IPS-NIHi11 (cell line): ENCODE measurements around the gene GOLGA6L2.
"Not testable (repeated sequence)": the region's sequence is repeated elsewhere in the genome, so short reads cannot be mapped to it uniquely, and the experiment has no call there.

ENCODE experiments used
- DNase-seq: peaks from one replicate; pipeline ENCODE4 v3.0.0; 2012; ENCODE audit warnings: mixed read lengths, low spot score

Gene GOLGA6L2

DNA sequence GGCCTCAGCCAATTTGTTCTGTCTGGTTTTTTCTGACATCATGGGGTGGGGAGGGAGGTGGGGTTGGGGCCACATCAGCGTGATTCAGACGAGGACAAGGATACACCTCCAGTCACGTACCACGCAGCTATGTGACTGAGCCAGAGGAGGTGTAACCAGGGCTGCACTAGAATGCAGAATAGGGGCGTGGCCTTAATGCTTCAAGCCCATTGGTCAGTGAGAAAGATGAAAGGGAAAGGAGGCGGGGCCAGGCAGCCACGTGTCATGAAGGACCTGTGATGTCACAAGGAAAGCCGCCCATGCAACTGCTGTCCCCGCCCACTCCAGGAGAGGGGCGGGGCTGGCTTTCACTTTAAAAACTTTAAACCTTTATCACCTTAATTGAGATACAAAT lies at the start of gene GOLGA6L2:
GOLGA6L2 (minus strand) TSS at position 137 of the 394 bp plus-strand sequence; CDS start at position 75, 62 bp downstream.
- DNase-seq = no peak

DNA sequence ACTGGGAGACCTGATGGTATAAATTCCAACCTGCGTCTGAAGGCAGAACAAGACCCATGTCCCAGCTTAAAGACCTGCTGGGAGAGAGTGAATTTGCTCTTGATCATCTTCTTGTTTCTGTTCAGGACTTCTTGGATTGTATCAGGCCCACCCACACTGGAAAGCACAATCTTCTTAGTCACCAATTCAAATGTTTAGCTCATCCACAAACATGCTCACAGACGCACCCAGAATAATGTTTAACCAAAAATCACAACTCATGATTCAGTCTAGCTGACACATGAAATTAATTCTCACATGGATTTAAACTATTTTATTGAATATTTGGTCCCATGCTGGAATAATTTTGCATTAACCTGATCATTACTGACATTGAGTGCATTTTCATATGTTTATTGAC lies 37.8 kb upstream of the GOLGA6L2 start:
- DNase-seq = no peak

GRCh38 chr15:23483821-23484299 lies 36.8 kb upstream of the GOLGA6L2 start:
- DNase-seq = no peak

DNA sequence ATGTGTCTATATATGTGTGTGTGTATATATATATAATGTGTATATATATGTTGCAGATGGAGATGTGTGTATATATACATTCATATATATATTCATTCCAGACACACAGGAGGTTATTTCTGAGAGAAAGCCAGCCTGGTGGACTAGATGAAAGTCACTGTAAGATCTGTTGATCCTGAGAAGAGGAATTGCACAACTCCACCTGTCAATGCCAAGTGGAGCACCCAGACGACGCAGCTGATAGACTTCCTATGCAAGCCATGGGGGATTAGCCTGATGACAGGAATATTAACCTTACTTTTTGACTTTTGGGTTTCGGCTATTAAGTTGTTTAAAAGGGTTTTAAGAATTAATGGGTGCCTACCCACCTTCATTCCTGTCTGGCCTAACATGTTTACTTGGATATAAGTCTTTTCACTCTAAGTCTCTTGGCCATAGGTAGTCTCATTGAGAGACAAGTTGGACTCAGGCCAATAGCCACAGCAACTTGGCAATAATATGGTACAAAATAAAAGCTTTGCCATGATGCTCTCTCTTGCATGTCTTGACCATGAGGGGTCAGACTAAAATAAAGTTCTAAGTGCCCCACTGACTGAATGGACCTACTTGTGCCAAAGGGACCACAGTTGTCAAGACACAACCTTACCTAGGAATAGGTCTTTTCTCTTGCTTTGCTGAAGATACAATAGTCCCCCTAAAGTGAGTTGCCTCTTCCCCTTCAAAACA lies 35.9 kb upstream of the GOLGA6L2 start:
- DNase-seq = no peak

DNA sequence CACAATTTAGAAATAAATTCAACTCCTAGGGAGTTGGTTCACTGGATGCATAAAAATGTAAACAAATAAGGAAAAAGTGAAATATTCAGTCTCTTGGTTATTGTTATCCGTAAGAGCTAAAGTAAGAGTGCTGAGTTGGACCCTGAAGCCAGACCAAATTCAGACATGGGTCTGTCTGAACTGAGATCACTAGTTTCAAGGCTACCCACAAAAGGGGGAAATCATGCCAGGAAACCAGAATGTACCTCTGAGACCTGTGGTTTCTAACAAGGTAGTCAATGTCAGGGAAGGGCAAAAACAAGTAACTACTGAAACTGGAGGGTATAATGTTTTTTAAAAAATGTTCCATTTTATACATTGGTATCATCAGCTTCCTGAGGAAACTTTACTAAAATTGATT lies 35.2 kb upstream of the GOLGA6L2 start:
- no peak for DNase-seq

- no peak for DNase-seq
Measured at GRCh38 chr15:23477920-23478319, 30.9 kb upstream of the GOLGA6L2 start.

DNA sequence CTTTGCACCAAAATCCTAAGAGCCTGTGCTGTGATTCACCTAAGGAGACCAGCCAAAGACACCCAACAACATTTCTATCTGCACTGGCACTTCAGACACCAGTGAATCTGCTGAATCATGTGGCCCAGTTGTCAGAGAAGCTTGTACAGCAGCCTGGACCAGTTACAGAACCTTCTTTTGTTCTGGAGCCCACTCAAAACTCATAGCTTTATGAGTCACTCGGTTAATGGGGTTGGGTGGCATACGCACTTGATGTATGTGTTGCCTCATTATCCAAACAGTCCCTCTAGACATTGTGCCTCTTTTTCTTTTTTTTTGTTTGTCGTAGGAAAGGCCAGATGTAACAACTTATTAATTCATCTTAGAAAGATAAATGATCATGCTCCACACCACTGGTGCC lies 25.6 kb upstream of the GOLGA6L2 start:
- DNase-seq = no peak

DNA sequence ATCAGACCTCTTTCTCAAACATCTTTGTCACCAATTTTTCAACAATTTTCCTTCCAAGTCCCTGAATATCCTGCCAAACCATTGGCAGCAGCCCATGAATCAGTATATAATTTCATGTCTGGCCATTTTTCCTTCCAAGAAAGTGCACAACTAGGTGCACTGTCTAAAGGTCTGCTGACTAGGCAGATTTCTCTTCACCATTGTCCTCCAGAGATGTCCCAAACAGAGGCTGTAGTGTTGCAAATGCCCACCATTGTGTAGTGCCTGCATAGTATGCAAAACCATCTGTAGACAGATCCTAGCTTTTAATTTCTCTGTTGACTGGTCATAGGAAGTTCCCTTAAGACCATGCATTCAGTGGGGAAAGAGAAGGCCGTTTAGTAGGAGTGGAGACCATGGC lies 25.0 kb upstream of the GOLGA6L2 start:
- no peak for DNase-seq

DNA sequence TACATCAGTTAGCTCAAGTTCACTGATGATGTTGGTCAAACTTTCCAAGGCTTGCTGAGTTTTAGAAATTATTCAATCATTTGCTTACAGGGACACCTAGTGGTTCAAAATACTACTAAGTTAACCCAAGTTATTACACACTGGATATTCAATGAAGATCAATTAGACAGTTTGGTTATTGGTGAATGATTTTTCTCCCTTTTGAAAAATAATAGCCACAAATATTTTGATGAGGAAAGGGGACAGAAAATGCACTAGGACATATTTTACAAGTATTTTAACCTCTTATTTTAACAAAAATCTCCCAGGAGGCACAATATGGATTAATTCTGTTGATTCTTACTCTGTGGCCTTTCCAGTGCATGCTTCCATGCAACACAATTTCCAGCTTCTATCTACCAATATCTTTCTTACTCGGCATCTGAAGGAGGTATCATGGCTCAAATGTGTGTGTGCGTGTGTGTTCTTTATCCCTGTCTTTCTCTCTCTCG lies 20.1 kb upstream of the GOLGA6L2 start:
- peak; percentile 7 for DNase-seq

GRCh38 chr15:23457890-23458289 lies 10.8 kb upstream of the GOLGA6L2 start:
- no peak for DNase-seq

DNA sequence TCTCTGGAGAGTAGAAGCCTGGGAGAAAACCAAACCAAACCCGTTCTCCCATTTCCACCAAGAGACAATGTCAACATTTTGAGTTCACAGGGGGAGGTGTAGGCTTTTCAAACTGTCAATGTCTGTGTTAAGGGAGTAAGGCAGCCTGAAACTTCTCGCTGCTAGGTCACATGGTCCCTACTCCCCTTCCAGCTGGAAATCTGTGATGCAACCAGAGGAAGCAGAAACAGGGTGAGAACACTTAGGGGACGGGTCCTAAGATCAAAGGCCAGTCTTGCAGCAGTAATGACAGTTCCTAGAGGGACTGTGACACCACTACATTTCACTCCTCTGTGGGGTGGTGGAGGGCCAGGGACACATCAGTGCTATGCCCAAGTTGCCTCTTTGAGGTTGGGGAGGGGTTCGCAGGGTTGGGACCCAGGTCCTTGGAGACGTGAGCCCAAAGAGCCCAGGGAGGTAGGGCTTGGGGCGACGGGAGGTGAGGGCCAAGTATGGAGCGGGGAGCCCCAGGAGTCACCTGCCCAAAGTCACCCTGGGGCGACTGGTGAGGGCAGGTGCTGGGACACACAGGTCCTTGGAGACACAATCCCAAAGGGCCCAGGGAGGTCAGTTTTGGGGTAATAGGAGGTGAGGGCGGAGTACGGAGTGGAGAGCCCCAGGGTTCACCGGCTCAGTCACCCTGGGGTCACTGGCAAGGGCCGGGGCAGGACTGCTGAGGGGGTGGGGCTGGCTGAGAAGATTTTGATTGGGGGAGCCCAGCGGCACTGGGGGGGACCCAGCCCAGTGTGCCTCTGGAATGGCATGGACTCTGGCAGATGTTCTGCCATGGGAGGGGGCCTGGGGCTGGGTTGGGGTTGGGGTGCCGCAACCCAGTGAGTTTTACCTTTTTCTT lies 582 bp downstream of the GOLGA6L2 start:
- no peak for DNase-seq

DNA sequence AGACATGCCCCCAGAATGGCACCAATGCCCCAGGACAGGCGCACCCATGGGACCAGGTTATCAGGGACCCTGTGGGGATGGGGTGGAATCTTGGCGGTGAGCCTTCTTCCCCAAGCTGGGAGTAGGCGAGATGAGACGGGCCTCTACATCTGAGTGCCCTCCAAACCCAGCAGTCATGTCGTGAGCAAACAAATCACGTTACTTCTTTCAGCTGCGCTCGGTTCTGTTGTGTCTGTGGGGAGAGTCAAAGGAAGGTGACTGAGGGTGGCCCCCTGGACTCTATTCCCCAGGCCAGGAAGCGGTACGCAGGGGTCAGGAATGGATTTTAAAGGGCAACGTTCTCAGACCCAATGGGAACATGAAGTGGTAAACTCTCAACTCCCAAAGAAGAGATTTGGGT lies 2.8 kb downstream of the GOLGA6L2 start:
- DNase-seq = no peak

DNA sequence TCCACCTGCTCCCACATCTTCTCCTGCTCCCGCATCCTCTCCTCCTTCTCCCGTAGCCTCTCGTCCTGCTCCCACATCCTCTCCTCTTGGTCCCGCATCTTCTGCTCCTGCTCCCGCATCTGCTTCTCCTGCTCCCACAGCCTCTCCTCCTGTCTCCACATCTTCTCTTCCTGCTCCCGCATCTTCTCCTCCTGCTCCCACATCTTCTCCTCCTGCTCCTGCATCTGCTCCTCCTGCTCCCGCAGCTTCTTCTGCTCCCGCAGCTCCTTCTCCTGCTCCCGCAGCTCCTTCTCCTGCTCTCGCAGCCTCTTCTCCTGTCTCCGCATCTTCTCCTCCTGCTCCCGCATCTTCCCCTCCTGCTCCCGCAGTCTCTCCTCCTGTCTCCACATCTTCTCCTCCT lies 5.8 kb downstream of the GOLGA6L2 start:
- DNase-seq = no peak

DNA sequence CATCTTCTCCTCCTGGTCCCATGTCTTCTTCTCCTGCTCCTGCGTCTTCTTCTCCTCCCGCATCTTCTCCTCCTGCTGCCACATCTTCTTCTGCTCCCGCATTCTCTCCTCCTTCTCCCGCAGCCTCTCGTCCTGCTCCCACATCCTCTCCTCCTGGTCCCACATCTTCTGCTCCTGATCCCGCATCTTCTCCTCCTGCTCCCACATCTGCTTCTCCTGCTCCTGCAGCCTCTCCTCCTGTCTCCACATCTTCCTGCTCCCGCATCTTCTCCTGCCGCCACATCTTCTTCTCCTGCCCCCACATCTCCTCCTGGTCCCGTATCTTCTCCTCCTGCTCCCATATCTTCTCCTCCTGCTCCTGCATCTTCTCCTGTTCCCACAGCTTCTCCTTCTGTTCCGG lies 6.4 kb downstream of the GOLGA6L2 start:
- no peak for DNase-seq

DNA sequence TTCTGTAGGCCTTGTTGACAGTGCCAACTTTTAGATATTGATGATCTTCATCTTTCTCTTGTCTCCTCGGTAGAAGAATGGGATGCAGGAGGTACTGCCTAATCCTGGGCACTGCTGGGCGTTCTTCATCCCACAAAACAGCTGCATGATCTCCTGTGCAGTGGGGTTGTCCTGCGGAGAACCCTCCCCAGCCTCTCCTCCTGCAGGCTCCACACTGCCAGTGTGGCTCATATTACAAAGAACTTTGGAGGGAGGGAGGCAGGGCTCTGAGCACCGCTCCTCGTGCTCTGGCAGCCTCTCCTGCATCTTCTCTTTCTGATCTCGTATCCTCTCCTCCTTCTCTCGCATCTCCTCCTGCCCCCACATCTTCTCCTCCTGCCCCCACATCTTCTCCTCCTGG lies 7.5 kb downstream of the GOLGA6L2 start:
- DNase-seq = no peak

- DNase-seq = no peak
Measured at GRCh38 chr15:23438816-23439466, 8.1 kb downstream of the GOLGA6L2 start.

DNA sequence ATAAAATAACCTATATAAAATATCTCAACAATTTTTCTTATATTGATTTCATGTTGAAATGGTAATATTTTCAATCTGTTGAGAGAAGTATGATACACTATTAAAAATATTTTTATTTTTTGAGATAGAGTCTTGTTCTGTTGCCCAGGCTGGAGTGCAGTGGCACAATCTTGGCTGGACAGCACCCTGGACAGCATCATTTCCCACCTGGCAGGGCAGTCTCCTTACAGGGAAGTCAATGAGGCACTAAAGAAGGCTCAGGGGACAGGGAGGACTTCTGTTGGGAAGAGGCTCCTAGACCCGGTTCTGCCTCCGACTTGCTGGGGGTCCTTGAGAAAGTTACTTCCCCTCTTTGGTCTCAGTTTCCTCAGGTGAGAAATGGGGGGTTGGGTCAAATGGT lies 9.4 kb downstream of the GOLGA6L2 start:
- no peak for DNase-seq

- no peak for DNase-seq
Measured at GRCh38 chr15:23437146-23437545, 9.9 kb downstream of the GOLGA6L2 start.

- no peak for DNase-seq
Measured at GRCh38 chr15:23436421-23436820, 10.6 kb downstream of the GOLGA6L2 start.

GRCh38 chr15:23434699-23435098 lies 12.3 kb downstream of the GOLGA6L2 start:
- DNase-seq = not testable (repeated sequence)

- DNase-seq = not testable (repeated sequence)
Measured at GRCh38 chr15:23425327-23425726, 21.7 kb downstream of the GOLGA6L2 start.

DNA sequence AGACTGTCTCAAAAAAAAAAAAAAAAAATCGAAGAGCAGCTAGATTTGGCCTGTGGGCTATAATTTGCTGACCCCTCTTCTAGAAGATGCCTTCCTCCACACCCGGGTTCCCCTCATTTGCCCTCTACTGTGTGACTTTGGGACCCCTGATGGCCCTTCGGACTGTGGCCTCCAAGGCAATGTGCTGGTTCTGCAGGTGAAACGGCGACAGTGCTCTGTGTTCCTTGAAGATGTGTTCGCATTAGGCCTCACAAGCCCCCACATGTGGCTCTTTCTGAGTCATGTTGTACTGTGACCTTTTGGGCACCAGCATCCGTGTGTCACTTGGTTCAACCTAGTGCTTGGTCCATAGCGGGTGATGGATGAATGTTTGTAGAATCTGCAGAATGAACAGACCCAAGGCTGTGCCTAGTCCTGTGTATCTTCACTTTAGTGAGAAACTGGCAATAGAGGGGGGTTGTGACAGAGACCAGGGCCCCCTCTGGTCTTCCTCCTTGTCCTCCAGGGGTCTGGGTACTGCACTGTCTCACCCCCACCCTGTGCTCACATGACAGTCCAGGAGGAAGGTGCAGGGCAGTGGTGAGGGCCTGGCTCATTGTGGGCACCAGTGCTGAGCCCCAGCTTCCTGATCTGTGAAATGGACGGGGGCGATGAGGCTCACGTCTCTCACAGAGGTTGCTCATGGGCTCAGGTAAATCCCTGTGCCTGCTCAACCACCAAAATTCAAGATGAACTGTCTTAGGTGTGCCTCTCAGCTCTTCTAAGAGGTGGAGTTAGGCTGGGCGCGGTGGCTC lies 22.7 kb downstream of the GOLGA6L2 start:
- DNase-seq = no peak
